Forelimb muscle (tissue), 1 donor: ENCODE measurements around the gene FBXL13. TPM values are rescaled to one million over a fixed set of nuclear protein-coding genes. Genes with fewer than 3 reads are reported as not detected.

Experiments used
- DNase-seq: peaks from one replicate; pipeline ENCODE4 v3.0.0-alpha.2; 2013; ENCODE audit warnings: low read depth
- polyA plus RNA-seq: library from polyadenylated mRNA; unstranded; fragments of 120-200 nt; gene quantifications from one replicate; pipeline ENCODE4 v1.2.1, GENCODE V29; 2013; ENCODE audit not compliant: insufficient read length

The FBXL13 gene
- polyA plus RNA-seq, 1 donor, result 0.78 TPM

DNA sequence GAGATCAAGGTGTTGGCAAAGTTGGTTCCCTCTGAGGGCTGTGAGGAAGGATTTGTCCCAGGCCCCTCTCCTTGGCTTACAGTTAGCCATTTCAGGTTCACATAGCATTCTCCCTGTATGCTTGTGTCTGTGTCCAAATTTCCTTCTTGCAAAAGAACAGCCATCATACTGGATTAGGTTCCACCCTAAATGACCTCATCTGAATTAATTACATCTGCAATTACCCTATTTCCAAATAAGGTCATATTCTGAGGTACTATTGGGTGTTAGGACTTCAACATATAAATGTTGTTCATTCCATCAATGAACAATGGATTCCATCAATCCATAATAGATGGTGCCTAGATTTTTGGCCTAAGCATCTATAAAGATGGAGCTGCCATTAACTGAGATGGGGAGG lies 178.0 kb downstream of the FBXL13 start:
- DNase-seq, result no peak

DNA sequence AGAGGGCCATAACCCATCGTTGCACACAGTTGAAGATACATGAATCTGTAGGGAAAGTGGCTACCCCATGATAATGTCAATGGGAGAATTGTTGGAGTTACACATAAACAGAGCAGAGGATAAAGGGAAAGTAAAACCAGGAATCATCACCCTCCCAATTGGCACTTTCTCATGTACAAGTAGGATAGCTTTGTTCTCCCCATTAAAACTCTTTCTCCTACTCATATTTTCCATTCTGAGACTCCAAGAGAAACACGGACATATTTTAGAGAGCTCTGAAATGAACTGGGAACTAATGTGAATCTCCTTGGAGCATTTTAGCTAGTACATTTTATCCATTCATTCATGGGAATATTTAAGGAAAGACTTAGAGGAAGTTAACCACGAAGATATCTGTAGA lies 179.0 kb downstream of the FBXL13 start:
- no peak for DNase-seq

DNA sequence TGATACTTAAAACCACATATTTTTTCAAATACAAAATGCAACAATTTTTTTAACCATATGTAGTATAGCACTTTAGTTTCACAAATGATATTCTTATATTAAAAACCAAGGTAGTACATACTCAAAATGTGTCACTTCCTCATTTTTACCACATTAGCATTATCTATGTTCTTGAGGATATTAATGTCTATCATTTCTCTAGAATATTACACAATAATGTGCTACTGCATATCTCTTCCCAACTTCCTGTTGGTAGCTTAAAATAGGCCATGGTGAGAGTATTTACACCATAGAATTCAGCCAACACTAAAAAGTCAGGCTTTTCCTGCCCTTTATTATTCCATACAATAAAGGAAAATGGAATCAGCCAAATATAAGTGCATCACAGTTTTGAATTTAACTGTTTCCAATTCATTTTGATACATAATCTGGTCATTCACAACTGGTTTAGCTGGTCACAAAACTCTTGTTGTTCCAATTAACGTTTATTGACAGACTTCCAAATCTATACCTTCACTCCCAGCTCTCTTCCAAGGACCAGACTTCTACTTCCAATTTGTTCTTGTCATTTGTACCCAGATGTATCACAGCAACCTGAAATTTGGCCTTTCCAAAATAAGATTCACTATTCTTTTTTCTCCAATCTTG lies 181.8 kb downstream of the FBXL13 start:
- no peak for DNase-seq

DNA sequence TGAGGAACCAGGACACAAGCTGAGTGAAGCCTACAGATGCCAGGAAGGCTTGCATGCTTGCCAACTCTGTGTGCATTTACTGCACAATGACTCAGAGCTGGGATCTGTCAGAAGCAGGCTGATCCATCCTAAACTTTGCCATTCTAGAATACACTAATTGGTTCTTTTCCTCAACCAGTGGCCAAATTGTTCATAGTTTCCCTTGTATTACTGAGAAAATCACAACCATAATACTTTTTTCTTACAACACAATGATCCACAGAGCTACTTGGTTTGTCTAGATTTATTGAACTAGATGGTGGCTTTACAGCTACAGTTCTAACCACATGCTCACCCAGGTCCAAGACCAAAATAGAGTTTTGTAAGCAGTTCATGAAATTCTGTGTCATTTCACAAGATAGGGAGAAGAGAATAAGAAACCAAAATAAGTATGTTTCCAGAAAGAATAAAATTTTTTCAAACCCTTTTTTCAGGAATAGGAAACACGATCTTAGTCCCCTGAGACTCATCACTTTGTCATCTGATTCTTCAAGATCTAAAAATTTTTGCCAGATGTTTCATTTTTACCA lies 182.8 kb downstream of the FBXL13 start:
- DNase-seq, result no peak

DNA sequence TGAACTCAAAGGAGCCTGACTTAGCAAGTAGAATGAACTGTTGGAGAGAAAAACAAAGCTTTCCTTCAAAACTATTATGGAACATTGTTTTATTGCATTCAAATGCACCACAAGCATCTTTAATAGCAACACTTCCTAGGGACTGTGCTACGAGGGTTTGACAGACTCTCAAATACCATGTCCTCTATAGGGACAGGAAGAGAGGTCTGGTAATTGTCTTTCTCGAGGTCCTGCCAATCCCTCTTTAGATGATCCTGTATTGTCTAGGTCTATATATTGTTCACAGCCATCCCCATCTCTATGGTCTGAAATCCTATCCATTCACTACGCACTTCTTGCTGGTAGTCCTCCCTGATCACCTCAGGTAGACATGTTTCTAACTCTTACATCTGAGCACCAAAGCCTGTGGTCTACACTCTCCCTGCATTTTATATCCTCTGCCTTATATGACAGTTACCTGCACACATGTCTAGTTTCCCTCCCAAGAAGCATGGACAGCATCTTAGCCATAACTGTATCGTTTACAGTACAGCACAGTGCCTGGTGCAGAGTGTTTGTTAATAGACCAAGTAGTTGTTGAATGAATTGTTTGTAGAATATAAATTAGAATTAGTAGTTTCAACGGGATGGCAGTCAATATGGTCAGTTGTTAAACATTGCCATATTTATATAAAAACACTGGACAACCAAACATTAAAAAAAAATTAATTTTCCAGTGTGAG lies 183.5 kb downstream of the FBXL13 start:
- no peak for DNase-seq

DNA sequence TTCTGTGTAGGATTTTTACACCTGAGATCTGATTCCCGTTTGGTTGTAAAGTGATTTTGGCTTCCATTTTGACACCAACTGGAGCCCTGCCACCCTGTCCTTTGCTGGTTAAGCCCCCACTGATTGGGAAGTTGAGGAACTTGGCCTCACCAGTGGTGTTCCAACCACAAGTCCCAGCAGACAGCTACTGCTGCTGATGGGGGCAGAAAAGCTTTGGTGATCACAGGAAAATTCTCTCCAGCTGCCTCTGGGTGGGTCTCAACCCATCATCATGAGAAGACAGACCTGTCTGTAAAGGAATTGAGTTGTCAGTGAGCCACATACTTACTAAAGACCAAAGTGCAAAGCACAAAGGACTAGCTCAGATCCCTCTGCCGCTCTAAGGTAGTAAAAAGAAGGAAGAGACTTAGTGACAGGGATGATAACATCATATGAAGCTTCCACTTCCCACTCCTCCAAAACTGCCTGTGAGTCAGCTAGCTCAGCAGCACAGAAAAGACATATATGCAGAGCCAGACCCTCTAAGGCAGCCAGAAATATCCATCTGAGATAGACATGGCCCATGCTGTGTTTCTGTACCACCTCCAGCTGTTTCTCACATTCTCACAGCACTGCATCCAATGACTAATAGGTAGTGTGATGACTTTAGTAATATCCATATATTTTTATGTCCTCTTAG lies 184.2 kb downstream of the FBXL13 start:
- no peak for DNase-seq

DNA sequence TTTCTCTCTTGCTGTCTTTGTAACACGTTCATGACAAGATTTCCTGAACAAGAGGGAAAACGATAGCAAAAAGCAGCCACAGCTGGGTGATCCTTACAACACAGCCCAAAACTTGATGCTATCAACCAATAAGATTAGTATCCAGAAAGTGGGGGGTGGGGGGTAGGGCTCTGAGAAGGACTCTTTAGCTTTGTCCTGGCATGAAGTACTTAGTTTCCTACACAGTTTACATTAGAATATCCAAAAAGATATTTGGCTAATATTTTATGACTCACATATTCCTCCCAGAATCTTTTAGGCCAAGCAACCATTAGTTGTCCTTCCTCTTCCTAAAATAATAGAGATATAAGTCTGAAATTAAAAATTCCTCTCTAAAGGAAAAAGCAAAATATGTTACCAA lies 184.7 kb downstream of the FBXL13 start:
- no peak for DNase-seq

DNA sequence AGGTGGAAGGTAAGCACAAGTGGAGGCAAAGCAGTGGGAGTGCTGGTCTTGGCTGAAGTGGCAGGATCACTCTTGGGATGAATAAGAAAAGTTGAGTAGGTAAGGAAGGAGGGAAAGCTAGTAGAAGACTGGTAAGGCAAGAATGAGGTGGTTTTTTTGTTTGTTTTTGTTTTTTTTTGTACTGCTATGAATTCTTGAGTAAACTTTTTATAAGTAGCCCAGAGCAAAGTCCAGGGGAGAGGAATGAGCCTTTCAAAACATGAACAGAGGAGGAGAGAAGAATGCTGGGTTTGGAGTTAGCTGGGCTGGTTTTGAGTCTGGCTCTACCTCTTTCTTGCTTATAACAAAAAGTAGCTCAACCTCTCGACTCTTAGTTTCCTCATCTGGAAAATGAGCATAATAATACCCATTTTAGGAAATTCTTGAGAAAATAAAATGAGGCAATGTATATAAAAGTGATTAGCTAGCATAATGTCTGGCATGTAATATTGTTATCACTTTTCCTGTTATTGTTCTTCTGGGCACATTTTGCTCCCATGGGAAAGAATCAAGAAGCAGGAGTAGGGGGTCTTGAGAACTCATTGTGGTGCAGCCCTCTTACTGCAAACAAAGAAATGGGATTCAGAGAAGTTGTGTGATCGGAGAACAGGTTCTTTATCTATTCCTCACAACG lies 185.9 kb downstream of the FBXL13 start:
- no peak for DNase-seq

DNA sequence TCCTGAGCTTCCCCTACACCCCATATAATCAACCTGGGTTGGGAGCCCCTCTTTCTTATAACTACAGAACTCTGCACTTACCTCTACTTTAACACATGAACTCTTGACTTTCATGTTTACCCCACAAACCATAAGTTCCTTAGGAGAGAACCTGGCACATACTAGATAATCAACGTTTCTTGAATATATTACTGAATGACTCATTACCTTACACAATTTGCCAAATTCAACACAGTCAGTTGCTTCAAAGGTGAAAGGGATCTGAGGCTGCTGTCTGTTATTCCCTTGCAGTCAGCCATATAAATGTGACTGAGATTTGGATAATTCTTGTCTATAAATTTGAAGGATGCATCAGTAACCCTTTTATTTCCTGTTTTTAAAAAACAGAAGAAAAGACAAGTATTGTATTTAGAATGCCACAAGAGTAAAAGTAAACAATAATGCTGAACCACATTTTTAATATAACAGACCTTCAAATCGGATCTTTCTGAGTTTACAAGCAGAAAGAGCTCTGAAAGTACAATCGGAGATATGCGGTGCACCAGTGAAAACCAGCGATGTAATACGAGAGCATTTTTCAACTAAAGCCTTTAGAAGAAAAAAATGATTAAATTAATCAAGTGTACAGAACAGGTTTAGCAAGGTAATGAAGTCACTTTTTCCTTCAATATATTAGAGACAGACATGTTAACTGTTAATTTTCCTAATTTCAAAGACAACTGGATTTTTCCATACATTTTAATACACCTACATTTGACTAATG lies 191.3 kb downstream of the FBXL13 start:
- DNase-seq, result no peak

DNA sequence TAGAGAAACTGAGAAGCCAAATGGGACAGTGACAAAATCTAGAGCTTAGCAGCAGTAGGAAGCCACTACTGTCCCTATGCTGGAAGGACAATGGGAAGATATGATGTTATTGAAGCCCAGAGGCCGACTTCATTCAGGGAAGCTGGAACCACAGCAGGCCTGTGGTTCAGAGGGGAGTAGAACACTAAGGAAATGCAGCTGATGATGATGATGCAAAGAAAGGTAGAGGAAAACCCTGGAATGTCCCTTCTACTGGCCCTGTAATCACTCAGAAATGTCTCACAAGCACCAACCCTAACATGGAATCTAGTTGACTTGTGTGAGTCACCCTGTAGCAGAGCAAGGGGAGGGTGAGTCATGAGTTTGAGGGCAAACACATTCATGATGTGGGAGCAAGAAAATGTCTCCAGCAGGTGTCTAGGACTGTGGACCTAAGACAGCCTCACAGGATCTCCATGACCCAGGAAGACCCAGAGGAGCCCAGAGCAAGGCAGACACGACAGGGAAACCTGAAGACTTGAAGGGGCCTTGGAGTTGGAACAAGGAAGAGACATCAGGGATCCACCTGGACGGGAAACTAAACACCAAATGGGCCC lies 198.8 kb downstream of the FBXL13 start:
- no peak for DNase-seq

DNA sequence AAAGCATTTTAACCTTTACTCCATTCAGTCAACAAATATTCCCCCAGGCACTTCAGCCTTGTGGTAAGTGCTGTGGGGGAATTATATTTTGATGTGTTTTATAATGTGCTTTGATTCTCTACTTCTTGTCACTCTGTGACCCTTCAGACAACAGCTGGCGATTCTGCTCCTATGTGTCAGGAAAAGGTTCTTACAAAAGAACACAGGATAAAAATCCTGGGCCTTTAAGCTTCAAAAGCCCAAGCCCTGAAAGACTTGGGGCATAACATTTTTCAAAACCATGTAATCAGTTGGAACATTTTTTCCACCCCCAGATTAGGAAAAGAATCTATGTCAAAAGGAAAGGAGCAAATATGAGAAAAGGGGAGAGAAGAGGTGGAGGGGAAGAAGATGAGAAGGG lies 199.6 kb downstream of the FBXL13 start:
- no peak for DNase-seq

DNA sequence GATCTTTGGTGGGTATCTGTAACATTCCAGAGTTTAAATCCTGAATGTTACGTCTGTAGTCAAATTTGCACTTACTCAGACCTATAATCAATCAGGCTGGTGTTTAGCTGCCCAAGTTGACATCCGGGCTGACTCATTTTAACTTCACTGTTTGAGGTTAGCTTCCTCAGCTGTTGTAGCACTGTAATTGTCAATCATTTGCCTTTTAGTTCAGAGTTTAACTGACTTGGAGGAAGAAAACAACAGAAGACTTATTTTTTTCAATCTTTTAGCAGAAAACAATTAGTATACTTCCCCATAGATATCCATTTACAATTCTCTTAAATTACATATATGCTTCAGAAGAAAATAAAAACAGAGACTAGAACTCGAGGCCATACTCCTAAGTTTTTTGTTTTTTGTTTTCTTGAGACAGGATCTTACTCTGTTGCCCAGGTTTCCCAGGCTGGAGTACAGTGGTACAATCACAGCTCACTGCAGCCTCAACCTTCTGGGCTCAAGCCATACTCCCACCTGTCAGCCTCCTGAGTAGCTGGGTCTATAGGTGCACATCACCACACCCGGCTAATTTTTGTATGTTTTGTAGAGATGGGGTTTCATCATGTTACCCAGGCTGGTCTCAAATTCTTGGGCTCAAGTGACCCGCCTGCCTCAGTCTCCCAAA lies 200.3 kb downstream of the FBXL13 start:
- DNase-seq, result no peak

DNA sequence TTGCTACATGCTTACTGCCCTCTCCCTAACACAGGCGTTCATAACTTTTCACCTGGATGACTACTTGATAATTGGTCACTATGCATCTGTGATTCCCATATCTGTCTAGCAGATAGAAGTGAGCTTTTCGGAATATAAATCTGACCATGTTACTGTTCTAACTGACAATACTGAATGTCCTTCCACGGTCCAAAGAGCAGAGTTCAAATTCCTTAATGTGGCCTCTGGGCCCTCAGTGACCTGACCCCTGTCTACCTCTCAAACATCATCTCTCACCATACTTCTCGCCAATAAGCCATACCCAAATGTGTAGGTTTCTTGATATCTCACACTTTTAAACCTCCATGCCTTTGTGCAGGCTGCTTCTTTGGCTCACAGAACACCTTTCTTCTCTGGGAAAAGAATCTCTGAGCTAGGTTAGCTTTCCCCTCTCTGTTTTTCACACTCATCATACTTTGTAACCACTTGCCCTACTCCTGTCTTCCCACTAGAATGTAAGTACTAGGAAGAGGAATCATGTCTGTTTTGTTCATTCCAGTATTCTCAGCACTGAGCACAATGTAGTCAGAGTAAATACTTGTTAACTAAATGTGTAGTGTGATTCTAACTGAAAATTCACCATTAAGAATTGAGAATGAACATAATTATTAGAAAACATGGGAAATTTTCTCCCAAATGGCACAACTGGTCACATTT lies 201.0 kb downstream of the FBXL13 start:
- DNase-seq, result no peak

DNA sequence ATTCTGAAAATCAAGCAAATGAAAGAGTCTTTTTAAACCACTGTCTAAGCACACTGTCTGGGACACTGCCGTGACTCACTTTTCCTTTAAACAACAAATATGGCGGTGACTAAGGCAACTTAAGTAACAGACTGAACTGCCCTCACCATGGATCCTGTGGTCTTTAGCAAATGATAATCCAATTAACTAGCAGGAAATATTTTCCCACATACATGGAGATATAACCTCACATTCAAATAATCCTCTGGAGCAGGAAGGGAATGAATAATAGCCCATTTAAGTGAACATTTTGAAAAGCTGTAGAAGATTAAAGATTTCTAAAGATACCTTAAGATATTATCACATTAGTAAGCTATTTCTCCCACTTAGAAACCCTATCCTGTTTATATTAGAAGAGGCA lies 202.1 kb downstream of the FBXL13 start:
- no peak for DNase-seq

DNA sequence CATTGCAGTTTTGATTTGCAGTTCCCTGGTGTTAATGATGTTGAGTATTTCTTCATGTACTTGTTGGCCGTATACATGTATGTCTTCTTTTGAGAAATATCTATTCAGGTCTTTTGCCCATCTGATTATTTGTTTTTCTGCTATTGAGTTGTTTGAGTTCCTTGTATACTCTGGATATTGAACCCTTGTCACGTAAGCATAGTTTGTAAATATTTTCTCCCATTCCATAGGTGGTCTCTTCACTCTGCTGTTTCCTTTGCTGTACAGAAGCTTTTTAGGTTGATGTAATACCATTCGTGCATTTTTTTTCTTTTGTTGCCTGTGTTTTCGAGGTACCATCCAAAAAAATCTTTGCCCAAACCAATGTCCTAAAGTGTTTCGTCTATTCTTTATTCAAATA lies 205.4 kb downstream of the FBXL13 start:
- no peak for DNase-seq

DNA sequence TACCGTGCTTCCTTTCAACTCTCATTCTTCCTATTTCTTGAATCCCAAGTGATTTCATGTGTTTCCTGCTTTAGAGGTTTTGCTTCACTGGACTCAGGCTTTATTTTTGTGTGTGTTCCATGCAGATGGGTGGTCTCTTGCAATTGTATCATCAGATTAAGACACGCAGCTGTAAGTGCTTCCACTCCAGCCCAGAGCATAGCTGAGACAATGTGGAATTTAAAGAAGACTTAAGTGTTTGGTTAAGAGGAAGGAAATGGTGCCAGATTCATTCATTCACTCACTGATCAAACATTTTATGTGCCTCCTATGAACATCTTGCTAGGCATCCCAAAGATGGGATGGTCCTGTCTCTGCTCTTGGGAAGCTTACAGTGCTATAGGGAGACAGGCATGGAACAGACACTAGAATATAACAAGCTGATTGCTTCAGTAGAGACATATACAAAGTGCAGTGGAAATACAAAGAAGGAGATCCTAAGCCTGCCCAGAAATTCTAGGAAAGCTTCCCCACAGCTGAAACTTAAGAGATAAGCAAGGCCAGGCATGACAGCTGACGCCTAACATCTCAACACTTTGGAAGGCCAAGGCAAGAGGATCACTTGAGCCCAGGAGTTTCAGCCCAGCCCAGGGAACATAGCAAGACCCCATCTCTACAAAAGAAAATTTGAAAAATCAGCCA lies 207.9 kb downstream of the FBXL13 start:
- no peak for DNase-seq

DNA sequence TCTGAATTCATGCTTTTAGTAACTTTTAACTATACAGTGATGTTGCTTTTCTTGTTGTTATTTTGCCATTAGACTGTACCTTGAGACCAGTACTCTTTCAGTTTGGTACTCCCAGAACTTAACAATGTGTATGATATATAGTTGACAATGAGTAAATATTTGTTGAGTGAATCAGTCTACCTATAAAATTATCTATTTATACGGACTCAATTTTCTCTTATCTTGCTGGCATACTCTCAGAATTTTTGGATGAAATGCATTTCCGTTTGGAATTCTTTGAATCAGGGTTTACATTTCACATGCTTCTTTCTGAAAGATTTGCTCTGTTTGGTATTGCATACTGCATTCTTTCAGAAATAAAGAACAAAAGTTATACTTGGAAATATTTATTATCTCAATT lies 209.6 kb downstream of the FBXL13 start:
- no peak for DNase-seq

DNA sequence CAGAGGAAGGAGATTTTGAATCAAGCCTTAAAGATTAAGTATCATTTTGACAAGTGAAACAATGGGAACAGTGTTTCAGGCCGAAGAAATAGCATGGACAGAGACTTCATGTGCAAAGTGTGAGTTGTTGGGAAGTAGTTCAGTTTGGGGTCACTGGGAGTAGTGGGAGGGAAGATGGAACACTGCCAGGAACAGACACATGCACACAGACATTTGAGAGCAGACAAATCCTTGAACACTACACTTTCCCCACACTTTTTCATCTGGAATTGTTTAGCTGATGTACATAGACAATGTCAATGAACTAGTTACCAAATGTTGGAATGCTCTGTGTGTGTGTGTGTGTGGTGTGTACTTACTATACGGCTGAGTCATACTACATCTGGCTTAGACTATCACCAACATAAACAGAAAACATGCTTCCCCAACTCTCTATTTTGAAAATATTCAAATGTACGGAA lies 214.2 kb downstream of the FBXL13 start:
- DNase-seq, result peak; percentile 75

DNA sequence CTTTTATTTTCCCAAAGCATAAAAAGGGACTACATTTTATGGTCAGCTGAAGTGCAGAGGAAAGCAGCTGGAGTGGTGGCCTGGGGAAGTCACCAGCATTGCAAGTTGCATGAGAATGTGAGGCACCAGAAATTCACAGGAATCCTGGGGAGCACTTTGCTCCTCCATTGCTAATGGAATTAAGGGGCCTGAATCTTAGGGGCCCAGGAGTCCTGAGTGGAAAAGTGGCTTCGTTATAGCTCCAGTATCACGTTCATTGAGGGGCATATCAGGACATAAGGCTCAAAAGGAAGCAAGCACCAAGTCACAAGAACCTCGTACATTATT lies 214.8 kb downstream of the FBXL13 start:
- no peak for DNase-seq
